A549 (cell line): ENCODE data around the gene PCBP3. TPM values are rescaled to one million over a fixed set of nuclear protein-coding genes. Genes with fewer than 3 reads are reported as not detected.

Experiments
- ATAC-seq, 2 experiments: fragments of 200-7000 bp in 1 of 2; fragments of >200 bp in 1 of 2; cut with Nextera tagmentation in 1 of 2; cut with Tn5 transposase in 1 of 2; 3 replicates each; pipeline versions ENCODE4 v1.8.0 to v1.9.1; 2018 to 2020; ENCODE audit warnings: mild to moderate bottlenecking in 1 of 2, moderate library complexity in 1 of 2
- CTCF ChIA-PET: fragments of 300-600 bp; sonication (Branson Sonifier 250); formaldehyde crosslinking; extraction: SDS; loops from one replicate; lab custom pipeline; 2021; ENCODE audit warnings: antibody characterized with exemption, inconsistent platforms; lab: Yijun Ruan, JAX
- POLR2A ChIA-PET: fragments of 350-600 bp; formaldehyde crosslinking; extraction: SDS; loops from one replicate; lab custom pipeline; 2021; ENCODE audit warnings: antibody characterized with exemption, inconsistent platforms; lab: Yijun Ruan, JAX
- DNase-seq, 2 experiments: peaks; one replicate each; pipeline versions ENCODE4 v3.0.0 to v3.0.0-alpha.2; 2011 to 2016; ENCODE audit warnings: low read depth in 1 of 2, low spot score in 1 of 2
- FAIRE-seq: peaks from 2 replicates; lab custom pipeline; 2011; peaks lifted over from hg19 to GRCh38; lab: Jason Lieb, UNC
- H3K27ac ChIP-seq, 2 experiments: fragments of >200 bp; sonication (Bioruptor Twin); formaldehyde crosslinking; 3 replicates each; pipeline ENCODE4 v1.5.1; 2016 to 2017
- H3K4me1 ChIP-seq: fragments of >200 bp; sonication (Bioruptor Twin); formaldehyde crosslinking; 3 replicates; pipeline ENCODE4 v1.6.1; 2016
- H3K4me2 ChIP-seq: fragments of >200 bp; sonication (Bioruptor Twin); formaldehyde crosslinking; 3 replicates; pipeline ENCODE4 v1.6.1; 2016
- H3K4me3 ChIP-seq: fragments of >200 bp; sonication (Bioruptor Twin); formaldehyde crosslinking; 3 replicates; pipeline ENCODE4 v1.5.1; 2016
- H3K9me3 ChIP-seq: fragments of >200 bp; sonication (Bioruptor Twin); formaldehyde crosslinking; 3 replicates; pipeline ENCODE4 v1.6.1; 2016
- BCL3 ChIP-seq: fragments of >200 bp; sonication (Bioruptor Twin); formaldehyde crosslinking; IDR thresholded peaks from 3 replicates; pipeline ENCODE4 v1.6.1; 2016
- CBX2 ChIP-seq: fragments of 200-600 bp; sonication (generic); IDR thresholded peaks from 2 replicates; pipeline ENCODE4 v1.6.1; 2016; ENCODE audit warnings: low read depth, mild to moderate bottlenecking, borderline replicate concordance
- CBX8 ChIP-seq: fragments of 200-600 bp; sonication (generic); IDR thresholded peaks from 2 replicates; pipeline ENCODE4 v1.6.1; 2016
- CEBPB ChIP-seq, 2 experiments: fragments of >200 bp in 1 of 2; sonication (Bioruptor Twin) in 1 of 2; formaldehyde crosslinking in 1 of 2; IDR thresholded peaks; 2 replicates each; pipeline ENCODE4 v1.6.1; 2012 to 2016
- CHD2 ChIP-seq: fragments of 150-350 bp; IDR thresholded peaks from 2 replicates; pipeline ENCODE4 v1.6.1; 2014; ENCODE audit warnings: low read length; ENCODE audit not compliant: partially characterized antibody
- CHD4 ChIP-seq: fragments of 200-600 bp; sonication (generic); IDR thresholded peaks from 2 replicates; pipeline ENCODE4 v1.6.1; 2016; ENCODE audit warnings: antibody characterized with exemption, mild to moderate bottlenecking, borderline replicate concordance
- CTCF ChIP-seq: fragments of >200 bp; sonication (Bioruptor Twin); formaldehyde crosslinking; IDR thresholded peaks from 3 replicates; pipeline ENCODE4 v1.5.1; 2016
- ELK1 ChIP-seq: fragments of 150-350 bp; IDR thresholded peaks from 2 replicates; pipeline ENCODE4 v1.6.1; 2014; ENCODE audit warnings: low read depth, mild to moderate bottlenecking, low read length
- FOSB ChIP-seq: fragments of 250-450 bp; sonication (Bioruptor Pico); IDR thresholded peaks from 2 replicates; pipeline ENCODE4 v1.5.0; 2020; ENCODE audit warnings: mild to moderate bottlenecking, moderate library complexity
- FOXS1 ChIP-seq: fragments of 250-450 bp; sonication (Bioruptor Pico); IDR thresholded peaks from 2 replicates; pipeline ENCODE4 v1.5.0; 2020; ENCODE audit warnings: mild to moderate bottlenecking, moderate library complexity
- GATA3 ChIP-seq: IDR thresholded peaks from 2 replicates; pipeline ENCODE4 v1.6.1; 2012; ENCODE audit warnings: borderline replicate concordance
- HDAC2 ChIP-seq: fragments of 200-600 bp; sonication (generic); IDR thresholded peaks from 2 replicates; pipeline ENCODE4 v1.6.1; 2016
- HES2 ChIP-seq: fragments of >200 bp; sonication (Bioruptor Twin); formaldehyde crosslinking; IDR thresholded peaks from 2 replicates; pipeline ENCODE4 v1.6.1; 2016
- HEYL ChIP-seq: fragments of 250-450 bp; sonication (Bioruptor Pico); IDR thresholded peaks from 2 replicates; pipeline ENCODE4 v1.8.0; 2021; ENCODE audit warnings: mild to moderate bottlenecking, moderate library complexity
- JUN ChIP-seq, 2 experiments: fragments of >200 bp; sonication (Bioruptor Twin); formaldehyde crosslinking; IDR thresholded peaks; 2 replicates in 1 of 2; 3 replicates in 1 of 2; pipeline ENCODE4 v1.6.1; 2016 to 2017
- KDM1A ChIP-seq: fragments of 200-600 bp; sonication (generic); IDR thresholded peaks from 2 replicates; pipeline ENCODE4 v1.6.1; 2016; ENCODE audit warnings: low read depth, mild to moderate bottlenecking
- KDM5A ChIP-seq: fragments of 200-600 bp; sonication (generic); IDR thresholded peaks from 2 replicates; pipeline ENCODE4 v1.6.1; 2016; ENCODE audit warnings: antibody characterized with exemption, mild to moderate bottlenecking
- MAZ ChIP-seq: fragments of 150-350 bp; IDR thresholded peaks from 2 replicates; pipeline ENCODE4 v1.6.1; 2014; ENCODE audit warnings: antibody characterized with exemption, low read depth, low read length, borderline replicate concordance
- NR3C1 ChIP-seq: fragments of >200 bp; sonication (Bioruptor Twin); formaldehyde crosslinking; IDR thresholded peaks from 3 replicates; pipeline ENCODE4 v1.6.1; 2017
- RARB ChIP-seq: fragments of 250-450 bp; sonication (Bioruptor Pico); IDR thresholded peaks from 2 replicates; pipeline ENCODE4 v1.8.0; 2021; ENCODE audit warnings: mild to moderate bottlenecking, moderate library complexity
- SREBF2 ChIP-seq: fragments of 450-650 bp; IDR thresholded peaks from 2 replicates; pipeline ENCODE4 v1.6.1; 2014; ENCODE audit warnings: mild to moderate bottlenecking, moderate library complexity
- TFCP2L1 ChIP-seq: fragments of 250-450 bp; sonication (Bioruptor Pico); IDR thresholded peaks from 2 replicates; pipeline ENCODE4 v1.5.0; 2021; ENCODE audit warnings: mild to moderate bottlenecking
- TP53 ChIP-seq: fragments of 250-450 bp; sonication (Bioruptor Pico); IDR thresholded peaks from 2 replicates; pipeline ENCODE4 v1.5.0; 2021; ENCODE audit warnings: mild to moderate bottlenecking, moderate library complexity
- ZC3H11A ChIP-seq: fragments of 450-650 bp; IDR thresholded peaks from 2 replicates; pipeline ENCODE4 v1.6.1; 2014; ENCODE audit warnings: antibody characterized with exemption, mild to moderate bottlenecking
- ZSCAN20 ChIP-seq: fragments of 250-450 bp; sonication (Bioruptor Pico); IDR thresholded peaks from 2 replicates; pipeline ENCODE4 v1.8.0; 2022; ENCODE audit warnings: mild to moderate bottlenecking, moderate library complexity
- WGBS: methylation state at CpG from one replicate; pipeline ENCODE4 v1.1.6; 2017; ENCODE audit errors: missing lambda C conversion rate; 5-methylcytosine and 5-hydroxymethylcytosine counted together
- polyA plus RNA-seq, 4 experiments: library from polyadenylated mRNA; depleted of rRNA in 3 of 4; stranded (reverse); fragments of >200 nt; fragmentation: RNase III in 1 of 4; extraction: RNeasy Plus Mini Kit Qiagen cat#74134 plus additional on column Dnase treatment in 1 of 4; gene quantifications; 2 replicates in 3 of 4; 3 replicates in 1 of 4; pipeline ENCODE4 v1.2.3, GENCODE V29; 2011 to 2017

Gene PCBP3
- polyA plus RNA-seq, 2 of the 4 experiments (the other 2 are of a cell fraction) = 0.30 to 0.34 TPM

- WGBS = 56% methylated on average over 7 of the region's 9 CpGs
- CTCF ChIA-PET = interaction anchor here (0.6 to 6.4 kb wide), 10 partner anchors 8 to 683 kb away, joined by 3 to 53 read pairs (median 8); no protein-coding TSS in a partner anchor
- Histone ChIP-seq H3K9me3 (no peaks in the 10 kb centered on the region), H3K27ac (no peak overlapping the region), H3K4me1 (peaks cover 28% of the 10 kb centered on the region), H3K4me2 (no peak overlapping the region), H3K4me3 (no peak overlapping the region)
- FAIRE-seq = no peak
- DNase-seq = no peak
- POLR2A ChIA-PET = no interaction called here
- no peak for ATAC-seq
- TF ChIP-seq CBX2 (no peak), ZSCAN20 (CRISPR knock-in tag) (no peak), TP53 (CRISPR knock-in tag) (no peak), CHD2 (no peak), HDAC2 (no peak), CHD4 (no peak), CBX8 (no peak), JUN (IDR thresholded peaks at IDR 0.05) (no peak), TFCP2L1 (CRISPR knock-in tag) (no peak), NR3C1 (no peak), SREBF2 (no peak), KDM1A (no peak)
Observed at GRCh38 chr21:45821998-45822397, 178.5 kb downstream of the PCBP3 start.

GRCh38 chr21:45822429-45823099, 179.0 kb downstream of the PCBP3 start:
- CTCF ChIA-PET = interaction anchor here (0.6 to 6.4 kb wide), 9 partner anchors 8 to 683 kb away, joined by 3 to 53 read pairs (median 5); no protein-coding TSS in a partner anchor

GRCh38 chr21:45823100-45823681, 179.7 kb downstream of the PCBP3 start:
- ChIA-PET CTCF (interaction anchor here (1.1 to 1.7 kb wide), 2 partner anchors 13 to 226 kb away, joined by 3 to 5 read pairs; no protein-coding TSS in a partner anchor), POLR2A (no interaction called here)
- WGBS = 74% methylated on average over 16 of the region's 16 CpGs
- no peak for TF ChIP-seq RARB
- no peak for TF ChIP-seq CTCF
- no peak for TF ChIP-seq ZSCAN20 (CRISPR knock-in tag)
- TF ChIP-seq NR3C1 = no peak
- no peak for TF ChIP-seq FOXS1
- no peak for TF ChIP-seq TP53 (CRISPR knock-in tag)
- TF ChIP-seq CBX8 = no peak
- no peak for TF ChIP-seq MAZ
- no peak for TF ChIP-seq HEYL (CRISPR knock-in tag)
- no peak for TF ChIP-seq CHD2
- no peak for TF ChIP-seq ELK1
- no peak for TF ChIP-seq BCL3
- no peak for TF ChIP-seq FOSB (CRISPR knock-in tag)
- no peak for TF ChIP-seq ZC3H11A
- TF ChIP-seq CHD4 = no peak
- TF ChIP-seq KDM5A = no peak
- no peak for TF ChIP-seq GATA3
- no peak for TF ChIP-seq SREBF2
- TF ChIP-seq, all 56 proteins: peak for 0
- H3K4me3 ChIP-seq = no peak overlapping the region
- H3K9me3 ChIP-seq = no peaks in the 10 kb centered on the region
- H3K27ac ChIP-seq = no peak overlapping the region
- H3K4me1 ChIP-seq = peaks cover 23% of the 10 kb centered on the region
- FAIRE-seq (no peak), ATAC-seq (no peak), DNase-seq (no peak)
- H3K4me2 ChIP-seq = no peak overlapping the region

More at GRCh38 chr21:45822429-45823099, 179.0 kb downstream of the PCBP3 start:
- FAIRE-seq = no peak
- H3K4me2 ChIP-seq = no peak overlapping the region
- POLR2A ChIA-PET = no interaction called here
- TF ChIP-seq HES2 (no peak), CEBPB (IDR thresholded peaks at IDR 0.05) (no peak), NR3C1 (no peak)
- ATAC-seq = peak in 1 of 2 experiments; percentile 26; a peak in 1 of 6 replicates
- no peak overlapping the region for H3K27ac ChIP-seq
- H3K4me1 ChIP-seq = peaks cover 28% of the 10 kb centered on the region
- WGBS = 70% methylated on average over 8 of the region's 9 CpGs
- DNase-seq = no peak
- no peak overlapping the region for H3K4me3 ChIP-seq
- H3K9me3 ChIP-seq = no peaks in the 10 kb centered on the region
